Upper lobe of right lung (tissue), 1 donor: ENCODE data around the gene NOVA2. TPM values are rescaled to one million over a fixed set of nuclear protein-coding genes. Genes with fewer than 3 reads are reported as not detected.

Experiments used
- ATAC-seq: fragments of 200-7000 bp; cut with Tn5 transposase; one replicate; pipeline ENCODE4 v1.9.1; 2020; ENCODE audit warnings: mild to moderate bottlenecking, moderate library complexity
- DNase-seq: peaks from one replicate; pipeline ENCODE4 v3.0.0-alpha.2; 2020
- H3K27ac ChIP-seq: fragments of 200-600 bp; one replicate; pipeline ENCODE4 v1.8.0; 2022
- H3K27me3 ChIP-seq: fragments of 200-600 bp; one replicate; pipeline ENCODE4 v1.8.0; 2022; ENCODE audit warnings: mild to moderate bottlenecking
- H3K36me3 ChIP-seq: fragments of 200-600 bp; one replicate; pipeline ENCODE4 v1.8.0; 2022
- H3K4me1 ChIP-seq: fragments of 200-600 bp; one replicate; pipeline ENCODE4 v1.8.0; 2022
- H3K4me3 ChIP-seq: fragments of 200-600 bp; one replicate; pipeline ENCODE4 v1.8.0; 2022; ENCODE audit warnings: mild to moderate bottlenecking
- H3K9me3 ChIP-seq: fragments of 200-600 bp; one replicate; pipeline ENCODE4 v1.8.0; 2022
- CTCF ChIP-seq: fragments of 200-600 bp; IDR thresholded peaks from one replicate; pipeline ENCODE4 v1.8.0; 2022; ENCODE audit warnings: antibody characterized with exemption
- intact Hi-C: fragments of 100-400 bp; cut with DNase I; formaldehyde crosslinking; loops from one replicate; pipeline ENCODE4 v1.11.0; 2022
- total RNA-seq: library from RNA; stranded (reverse); fragmentation: NEBNext Ultra II Directional; extraction: Animal tissue kit (Norgen Biotek cat#: 25700); gene quantifications from one replicate; pipeline ENCODE4 v1.2.1, GENCODE V29; 2021
- donor health status: DM: no; HTN: yes; CAD: no; lungs with severe emphysema.

Gene NOVA2
- total RNA-seq, 1 donor from 2014 or later = 21.2 TPM

- intact Hi-C loops = no loop called here
- DNase-seq (no peak), ATAC-seq (no peak)
- Histone ChIP-seq H3K36me3 (no peaks in the 10 kb centered on the region), H3K27me3 (peaks cover 8% of the 10 kb centered on the region), H3K9me3 (no peaks in the 10 kb centered on the region), H3K27ac (no peak overlapping the region), H3K4me1 (peaks cover 3% of the 10 kb centered on the region), H3K4me3 (no peak overlapping the region)
- TF ChIP-seq CTCF = no peak
Observed at GRCh38 chr19:45906221-45906620, 67.4 kb downstream of the NOVA2 start.

GRCh38 chr19:45905011-45905410 lies 68.7 kb downstream of the NOVA2 start:
- peaks cover 8% of the 10 kb centered on the region for H3K4me1 ChIP-seq
- ATAC-seq = no peak

DNA sequence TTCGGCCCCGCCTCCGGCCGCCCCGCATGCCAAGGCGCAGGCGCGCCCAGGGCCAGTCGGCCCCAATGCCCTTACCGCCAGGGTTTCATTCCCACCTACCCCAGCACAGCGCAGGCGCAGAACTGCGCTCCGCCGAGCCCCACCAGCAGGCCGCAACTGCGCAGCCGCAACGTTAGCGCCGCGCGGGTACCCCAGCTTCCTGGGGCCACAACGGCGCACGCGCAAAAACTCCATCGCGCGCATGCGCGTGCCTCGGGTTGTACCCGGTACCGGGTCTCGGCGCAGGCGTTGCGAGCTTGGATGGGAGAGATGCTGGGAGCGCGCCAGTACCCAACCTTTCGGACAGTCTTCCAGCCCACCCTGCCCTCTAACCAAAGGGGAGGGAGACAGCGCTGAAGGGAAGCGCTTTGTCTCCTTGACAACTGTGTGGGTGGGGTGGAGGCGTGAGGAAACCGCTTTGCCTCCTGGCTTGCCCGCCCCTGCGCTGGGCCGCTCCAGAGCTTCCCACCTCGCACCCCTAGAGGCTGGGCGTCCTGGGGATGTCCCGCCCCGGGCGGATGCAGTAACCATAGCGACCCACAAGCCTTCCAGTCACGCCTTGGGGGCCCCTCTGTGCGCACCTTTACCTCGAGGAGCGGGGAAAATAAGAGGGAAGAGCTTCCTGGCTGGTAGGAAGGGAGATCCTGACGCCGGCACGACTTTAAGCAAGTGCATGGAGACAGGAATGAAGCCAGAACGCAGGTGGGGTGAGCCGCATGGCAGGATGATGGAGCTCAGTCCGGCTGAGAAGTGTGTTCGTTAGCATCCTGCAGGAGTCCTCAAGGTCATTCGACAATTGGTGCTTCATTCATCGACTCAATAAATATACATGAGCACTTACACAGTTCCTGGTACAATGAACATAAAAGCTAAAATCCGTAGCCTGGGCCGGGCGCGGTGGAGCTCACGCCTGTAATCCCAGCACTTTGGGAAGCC lies 70.7 kb downstream of the NOVA2 start:
- peak overlapping the region; percentile 70 for H3K4me3 ChIP-seq
- peak overlapping the region; percentile 60 for H3K27ac ChIP-seq
- intact Hi-C loops = no loop called here
- H3K36me3 ChIP-seq = peaks cover 19% of the 10 kb centered on the region
- H3K9me3 ChIP-seq = no peaks in the 10 kb centered on the region
- H3K4me1 ChIP-seq = peaks cover 8% of the 10 kb centered on the region
- no peaks in the 10 kb centered on the region for H3K27me3 ChIP-seq
- peak; percentile 100 for DNase-seq
- TF ChIP-seq CTCF = no peak
- peak; percentile 96 for ATAC-seq

More at GRCh38 chr19:45905011-45905410, 68.7 kb downstream of the NOVA2 start:
- no peak for TF ChIP-seq CTCF
- no peak for DNase-seq
- H3K9me3 ChIP-seq = no peaks in the 10 kb centered on the region
- H3K36me3 ChIP-seq = no peaks in the 10 kb centered on the region
- intact Hi-C loops = no loop called here
- no peak overlapping the region for H3K4me3 ChIP-seq
- no peaks in the 10 kb centered on the region for H3K27me3 ChIP-seq
- H3K27ac ChIP-seq = no peak overlapping the region

DNA sequence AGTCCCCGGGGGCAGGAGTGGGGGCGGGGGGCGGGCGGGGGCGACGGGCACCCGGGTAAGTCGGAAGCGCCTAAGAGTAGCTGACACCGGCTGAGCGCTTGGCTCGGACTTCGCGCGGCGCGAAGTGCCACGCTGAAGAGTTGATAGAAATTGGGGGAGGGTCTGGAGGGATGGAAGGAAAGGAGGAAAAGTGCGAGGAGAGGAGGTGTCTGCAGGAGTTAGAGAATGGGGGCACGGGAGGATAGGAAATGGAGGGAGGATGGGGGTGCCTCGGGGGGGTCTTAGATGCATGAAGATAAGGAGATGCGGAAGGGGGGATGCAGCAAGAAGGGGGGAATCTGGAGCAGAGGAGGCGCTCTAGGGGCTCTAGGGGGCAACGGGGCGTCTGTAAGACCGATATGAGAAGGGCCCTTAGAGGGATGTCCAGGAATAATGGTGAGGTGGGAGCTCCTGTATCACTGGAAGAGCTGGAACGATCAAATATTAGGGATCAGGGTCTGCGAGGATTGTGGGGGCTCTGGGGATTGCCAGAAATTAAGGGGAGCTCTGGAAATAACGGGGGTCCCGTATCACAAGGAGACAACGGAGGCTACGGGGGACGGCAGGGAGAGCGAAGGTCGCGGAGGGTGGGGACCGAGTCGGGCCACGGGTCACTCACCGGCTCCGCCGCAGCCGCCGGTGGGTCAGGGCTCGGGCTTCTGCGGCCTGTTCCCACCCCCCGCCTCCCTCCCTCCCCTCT lies 71.6 kb downstream of the NOVA2 start, which contains the start of gene MYPOP:
Gene MYPOP (minus strand): TSS at position 702 of the 739 bp plus-strand sequence. CDS start 840 bp downstream, outside the sequence.
- Histone ChIP-seq H3K4me3 (peak within 1 kb of the TSS; percentile 70), H3K36me3 (peaks cover 25% of the 10 kb centered on the region), H3K4me1 (peaks cover 8% of the 10 kb centered on the region), H3K27ac (peak within 1 kb of the TSS; percentile 60), H3K9me3 (no peaks in the 10 kb centered on the region), H3K27me3 (no peaks in the 10 kb centered on the region)
- DNase-seq (no peak), ATAC-seq (no peak)
- intact Hi-C loops = no loop called here
- no peak for TF ChIP-seq CTCF

- Histone ChIP-seq H3K27ac (no peak overlapping the region), H3K4me1 (peaks cover 8% of the 10 kb centered on the region), H3K4me3 (peak overlapping the region; percentile 70), H3K36me3 (peaks cover 27% of the 10 kb centered on the region), H3K9me3 (no peaks in the 10 kb centered on the region), H3K27me3 (no peaks in the 10 kb centered on the region)
- TF ChIP-seq CTCF = no peak
- DNase-seq = peak; percentile 84
- intact Hi-C loops = no loop called here
- peak; percentile 1 for ATAC-seq
Observed at GRCh38 chr19:45901432-45901911, 72.2 kb downstream of the NOVA2 start.
